GM10847 (cell line): ENCODE measurements around the gene PTK6.

Experiments
- POLR2A ChIP-seq: IDR thresholded peaks from 2 replicates; pipeline ENCODE4 v1.6.1; 2011; ENCODE audit not compliant: insufficient read length; ENCODE audit errors: extremely low read depth

PTK6 gene

DNA sequence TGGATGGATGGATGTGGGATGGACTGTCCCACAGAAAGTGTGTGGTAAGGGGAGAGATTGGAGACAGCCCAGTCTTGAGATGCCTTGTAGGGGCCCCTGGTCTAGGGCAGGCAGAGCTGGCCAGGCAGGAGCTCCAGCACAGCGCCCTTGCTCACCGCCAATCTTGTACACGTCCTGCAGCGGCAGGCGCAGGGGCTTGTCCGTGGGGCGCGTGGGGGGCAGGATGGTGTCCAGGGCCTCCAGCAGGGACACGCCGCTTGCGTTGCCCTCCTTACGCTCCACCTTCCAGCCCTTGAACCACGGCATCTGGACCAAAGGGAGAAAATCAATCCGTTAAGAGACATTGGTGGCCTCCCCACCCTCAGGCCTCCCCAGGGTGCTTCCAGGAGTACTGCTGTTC, 44.2 kb downstream of the PTK6 start:
- no peak for TF ChIP-seq POLR2A

DNA sequence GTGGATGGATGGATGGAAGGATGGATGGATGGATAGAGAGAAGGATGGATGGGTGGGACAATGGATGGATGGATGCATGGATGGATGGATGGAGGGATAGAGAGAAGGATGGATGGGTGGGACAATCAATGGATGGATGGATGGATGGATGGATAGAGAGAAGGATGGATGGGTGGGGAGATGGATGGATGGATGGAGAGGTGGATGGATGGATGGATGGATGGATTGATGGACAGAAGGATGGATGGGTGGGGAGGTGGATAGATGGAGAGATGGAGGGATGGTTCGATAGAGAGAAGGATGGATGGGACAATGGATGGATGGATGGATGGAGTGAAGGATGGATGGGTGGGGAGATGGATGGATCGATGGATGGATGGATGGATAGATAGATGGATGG, 44.7 kb downstream of the PTK6 start:
- TF ChIP-seq POLR2A = no peak

DNA sequence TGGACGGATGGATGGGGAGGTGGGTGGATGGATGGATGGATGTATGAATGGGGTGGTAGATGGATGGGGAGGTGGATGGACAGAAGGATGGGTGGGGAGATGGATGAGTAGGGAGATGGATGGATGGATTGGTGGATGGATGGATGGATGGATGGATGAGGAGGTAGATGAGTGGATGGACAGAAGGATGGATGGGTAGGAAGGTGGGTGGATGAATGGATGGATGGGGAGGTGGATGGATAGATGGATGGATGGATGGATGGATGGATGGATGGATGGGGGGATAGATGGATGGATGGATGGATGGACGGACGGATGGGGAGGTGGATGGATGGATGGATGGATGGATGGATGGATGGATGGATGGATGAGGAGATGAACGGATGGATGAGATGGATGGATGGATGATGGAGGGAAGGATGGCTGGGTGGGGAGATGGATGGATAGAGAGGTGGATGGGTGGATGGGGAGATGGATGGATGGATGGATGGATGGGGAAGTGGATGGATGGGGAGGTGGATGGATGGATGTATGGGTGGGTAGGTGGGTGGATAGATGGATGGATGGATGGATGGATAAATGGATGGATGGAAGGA, 45.4 kb downstream of the PTK6 start:
- no peak for TF ChIP-seq POLR2A

DNA sequence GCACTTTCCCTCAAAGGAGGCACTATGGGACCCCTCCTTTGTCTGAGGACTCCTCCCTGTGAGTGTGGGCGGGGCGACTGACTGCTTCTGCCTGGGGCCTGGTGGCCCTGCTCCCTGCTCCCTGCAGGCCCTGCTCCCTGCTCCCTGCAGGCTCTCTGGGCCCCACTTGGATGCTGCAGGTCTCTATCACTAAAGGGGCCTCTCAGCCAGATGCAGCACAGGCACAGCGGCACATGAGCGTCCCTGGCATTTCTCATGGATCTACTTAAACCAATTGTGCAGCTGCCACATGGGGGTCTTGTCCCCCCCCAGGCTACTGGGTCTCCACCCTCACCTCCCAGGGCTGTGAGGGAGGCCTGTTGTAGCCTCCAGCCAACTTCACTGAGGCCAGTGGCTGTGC, 46.1 kb downstream of the PTK6 start:
- TF ChIP-seq POLR2A = no peak

DNA sequence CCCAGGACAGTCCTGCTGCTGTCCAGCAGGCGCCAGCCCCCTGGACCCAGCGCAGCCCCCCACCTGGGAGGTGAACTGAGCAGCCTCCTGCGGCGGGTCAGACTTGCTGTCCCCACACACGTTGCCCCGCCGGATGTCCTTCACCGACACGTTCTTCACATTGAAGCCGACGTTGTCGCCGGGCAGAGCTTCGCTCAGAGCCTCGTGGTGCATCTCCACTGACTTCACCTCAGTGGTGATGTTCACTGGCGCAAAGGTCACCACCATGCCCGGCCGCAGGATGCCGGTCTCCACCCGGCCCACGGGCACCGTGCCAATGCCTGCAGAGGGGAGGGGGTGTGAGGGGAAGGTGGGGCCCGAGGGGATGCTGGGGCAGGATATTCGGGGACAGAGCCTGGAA, 46.8 kb downstream of the PTK6 start:
- no peak for TF ChIP-seq POLR2A

DNA sequence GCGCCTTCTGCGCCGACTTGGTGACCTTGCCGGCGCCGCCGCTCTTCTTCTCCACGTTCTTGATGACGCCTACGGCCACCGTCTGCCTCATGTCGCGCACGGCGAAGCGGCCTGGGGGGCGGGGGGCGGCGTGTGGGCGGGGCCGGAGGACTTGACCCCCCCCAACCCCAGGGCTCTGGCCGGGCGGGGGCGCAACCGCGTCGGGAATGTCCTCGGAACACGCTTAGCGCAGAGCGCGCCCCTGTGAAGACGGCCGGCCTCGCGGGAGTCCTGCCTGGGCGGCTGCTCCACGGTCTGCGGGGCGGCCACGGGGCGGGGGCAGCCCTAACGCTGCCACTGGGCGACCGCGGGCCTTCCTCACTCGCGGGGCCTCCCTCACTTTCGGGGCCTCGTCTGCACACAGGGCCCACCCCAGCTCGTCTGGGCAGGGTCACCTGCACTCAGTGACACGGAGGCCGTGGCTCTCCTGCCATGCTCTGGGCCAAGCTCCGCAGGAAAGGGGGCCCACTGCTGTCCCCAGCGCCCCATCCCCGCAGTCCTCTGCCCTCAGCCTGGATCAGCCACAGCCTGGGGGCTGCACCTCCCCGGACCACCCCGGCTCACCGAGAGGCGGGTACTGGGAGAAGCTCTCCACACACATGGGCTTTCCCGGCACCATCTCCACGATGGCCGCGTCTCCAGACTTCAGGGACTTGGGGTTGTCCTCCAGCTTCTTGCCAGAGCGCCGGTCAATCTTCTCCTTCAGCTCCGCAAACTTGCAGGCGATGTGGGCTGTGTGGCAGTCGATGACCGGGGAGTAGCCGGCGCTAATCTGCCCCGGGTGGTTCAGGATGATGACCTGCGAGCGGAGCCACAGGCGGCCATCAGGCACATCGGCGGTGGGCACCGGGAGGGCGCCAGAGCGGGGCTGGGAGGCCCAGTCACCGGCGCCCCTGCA, 48.6 kb downstream of the PTK6 start:
- no peak for TF ChIP-seq POLR2A

DNA sequence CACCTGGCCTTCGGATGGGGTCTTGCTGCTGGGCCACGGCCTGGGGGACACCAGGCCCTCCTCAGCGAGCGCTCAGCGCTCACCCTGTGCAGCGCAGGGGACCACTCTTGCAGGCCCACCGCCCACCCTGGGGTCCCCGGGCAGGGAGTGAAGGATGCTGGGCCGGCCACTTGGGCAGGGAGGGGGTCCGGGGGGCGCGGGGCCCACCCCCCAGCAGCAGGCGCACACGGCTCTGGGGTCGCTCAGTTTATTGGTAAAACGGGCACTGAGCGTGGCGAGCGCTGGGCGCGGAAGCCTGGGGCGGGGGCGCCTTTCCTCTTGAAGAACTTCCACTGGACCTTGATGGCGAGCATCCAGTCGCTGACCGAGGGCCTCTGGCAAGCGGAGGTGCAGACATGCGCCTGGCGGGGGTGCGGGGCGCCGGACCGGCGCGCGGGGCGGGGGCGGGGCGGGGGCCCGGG, 49.4 kb downstream of the PTK6 start:
- no peak for TF ChIP-seq POLR2A

DNA sequence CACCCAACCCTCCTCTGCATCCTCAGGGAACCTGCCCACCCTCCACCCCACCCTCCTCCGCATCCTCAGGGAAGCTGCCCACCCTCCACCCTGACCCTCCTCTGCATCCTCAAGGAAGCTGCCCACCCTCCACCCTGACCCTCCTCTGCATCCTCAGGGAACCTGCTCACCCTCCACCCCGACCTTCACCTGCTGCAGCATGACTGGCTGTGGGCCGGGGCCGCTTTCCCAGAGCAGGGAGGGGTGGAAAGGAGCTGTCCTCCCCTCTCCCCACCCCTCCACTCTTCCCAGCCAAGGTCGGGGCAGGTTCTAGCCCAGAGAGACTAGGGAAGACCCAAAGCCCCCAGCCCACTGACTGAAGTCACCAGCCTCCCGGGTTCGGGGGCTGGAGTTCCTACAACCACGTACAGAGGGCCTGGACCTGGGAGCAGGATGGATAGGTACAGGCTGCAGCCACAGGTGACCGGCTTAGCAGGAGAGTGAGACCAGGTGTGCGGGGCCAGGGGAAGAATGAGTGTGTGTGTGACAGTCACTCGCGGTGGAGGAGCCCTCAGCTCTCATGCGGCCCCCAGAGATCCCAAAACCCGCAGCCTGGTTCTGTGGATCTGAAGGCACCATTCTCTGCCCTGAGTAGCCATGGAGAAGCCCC, 49.9 kb downstream of the PTK6 start:
- no peak for TF ChIP-seq POLR2A

DNA sequence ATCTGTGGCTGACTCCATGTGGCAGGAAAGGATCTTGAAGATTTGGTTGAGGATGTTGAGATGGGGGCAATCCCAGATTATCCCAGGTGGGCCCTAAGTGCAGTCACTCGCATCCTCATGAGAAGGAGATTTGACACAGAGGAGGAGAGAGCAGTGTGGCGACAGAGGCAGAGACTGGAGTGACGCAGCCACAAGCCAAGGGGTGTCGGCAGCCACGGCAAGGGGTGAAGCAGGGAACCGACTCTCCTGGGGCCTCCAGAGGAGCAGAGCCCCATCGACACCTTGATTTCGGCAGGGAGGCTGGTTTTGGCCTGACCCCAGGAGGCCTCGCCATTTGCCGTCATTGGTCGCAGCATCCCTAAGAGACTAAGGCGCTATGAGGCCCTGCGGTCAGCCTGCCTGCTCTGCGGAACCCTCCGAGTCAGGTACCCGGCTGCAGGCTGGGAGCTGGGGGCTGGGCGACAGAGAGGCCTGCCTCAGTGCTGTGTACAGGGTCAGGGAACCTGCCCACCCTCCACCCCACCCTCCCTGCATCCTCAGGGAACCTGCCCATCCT, 50.8 kb downstream of the PTK6 start:
- no peak for TF ChIP-seq POLR2A

DNA sequence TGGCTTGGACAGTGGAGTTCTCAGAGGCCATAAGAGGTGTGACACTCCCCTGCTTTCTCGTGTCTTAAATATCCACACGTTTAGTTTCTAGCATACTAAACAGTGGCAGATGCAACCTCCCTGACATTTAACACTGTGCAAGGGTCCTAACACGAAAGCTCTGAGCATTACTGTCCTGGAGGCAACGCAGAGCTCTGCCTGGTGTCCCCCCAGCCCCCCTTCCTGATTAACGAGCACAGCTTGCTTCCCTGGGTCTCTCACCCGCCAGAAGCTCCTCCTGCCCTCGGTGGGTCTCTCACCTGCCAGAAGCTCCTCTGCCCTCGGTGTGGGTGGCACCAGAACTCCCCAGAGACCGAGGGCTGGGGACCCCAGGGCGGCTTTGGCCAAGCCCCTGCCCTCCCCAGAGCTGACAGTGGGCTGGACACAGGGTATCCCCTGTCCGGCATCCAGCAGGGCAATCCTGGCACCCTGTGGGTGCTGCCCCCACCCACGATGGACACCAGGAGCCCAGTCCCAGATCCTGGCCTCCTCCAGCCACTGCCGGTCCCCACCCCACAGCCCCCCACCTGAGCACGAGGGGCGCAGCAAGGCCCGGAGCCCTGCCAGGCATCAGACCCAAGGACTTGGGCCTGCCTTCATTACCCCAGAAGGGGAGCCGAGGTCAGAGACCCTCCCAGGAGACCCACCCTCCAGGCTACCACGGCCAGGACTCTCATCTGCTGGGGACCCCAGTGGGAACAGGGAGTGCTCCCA, 52.3 kb downstream of the PTK6 start:
- no peak for TF ChIP-seq POLR2A

DNA sequence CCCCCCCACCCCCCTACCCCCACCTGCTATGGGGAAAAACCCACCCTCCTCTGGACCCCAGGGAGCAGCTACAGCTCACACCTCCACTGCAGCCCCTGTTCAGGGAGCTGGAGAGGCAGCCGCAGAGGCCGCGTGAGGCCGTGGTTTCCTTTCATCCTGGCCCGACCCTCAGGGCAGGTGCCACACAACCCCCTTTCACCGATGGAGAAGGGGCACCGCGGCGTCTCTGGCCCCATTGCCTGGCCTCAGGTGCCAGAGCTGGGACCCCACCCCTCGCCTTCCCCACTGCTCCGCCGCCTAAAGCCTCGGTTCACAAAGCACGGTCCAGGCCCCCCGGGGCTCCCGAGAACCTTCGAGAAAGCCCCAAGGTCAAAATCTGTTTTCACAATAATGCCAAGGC, 52.9 kb downstream of the PTK6 start:
- TF ChIP-seq POLR2A = no peak

DNA sequence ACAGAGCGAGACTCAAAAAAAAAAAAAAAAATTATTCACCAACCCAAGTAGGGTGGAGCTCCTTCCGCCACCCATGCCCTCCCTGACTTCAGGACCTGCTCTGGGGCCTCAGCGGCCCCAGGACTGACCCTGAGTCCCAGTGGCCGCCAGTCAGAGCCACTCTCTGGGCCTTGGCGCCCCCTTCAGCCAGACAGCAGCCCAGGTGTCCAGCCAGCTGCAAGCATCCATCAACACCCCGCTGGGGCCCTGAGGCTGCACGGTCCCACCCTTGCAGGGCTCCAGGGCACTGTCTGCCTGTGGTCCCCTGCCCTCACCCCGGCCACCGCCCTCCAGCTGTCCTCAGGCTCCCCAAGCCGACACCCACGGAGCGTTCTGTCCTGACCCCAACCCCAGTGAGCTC, 53.3 kb downstream of the PTK6 start:
- TF ChIP-seq POLR2A = no peak

DNA sequence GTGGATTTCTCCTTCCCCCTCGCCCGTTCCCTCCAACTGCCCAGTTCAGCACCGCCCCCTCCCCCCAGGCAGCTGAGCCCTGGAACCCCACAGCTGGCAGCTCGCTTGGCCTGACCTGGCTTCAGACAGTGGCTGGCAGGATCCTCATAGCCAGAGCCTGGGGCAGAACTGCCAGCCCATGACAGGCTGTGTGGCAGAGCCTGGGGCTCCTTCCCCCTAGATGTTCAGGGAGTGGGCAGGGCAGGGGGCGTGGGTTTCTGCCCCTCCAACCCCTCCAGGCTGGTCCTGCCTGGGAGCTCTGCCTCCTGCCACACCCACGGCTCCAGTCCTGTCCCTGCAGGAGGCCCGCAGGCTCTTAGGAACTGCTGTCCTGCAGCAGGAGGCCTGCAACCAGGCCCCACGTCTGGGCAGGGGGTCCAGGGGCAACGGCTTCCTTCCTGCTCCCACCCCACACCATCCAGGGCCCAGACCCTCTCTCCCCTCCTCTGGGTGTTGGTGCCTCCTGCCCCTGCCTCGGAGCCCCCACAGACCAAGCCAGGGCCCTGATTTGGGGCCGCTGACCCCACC, 55.1 kb downstream of the PTK6 start:
- no peak for TF ChIP-seq POLR2A

DNA sequence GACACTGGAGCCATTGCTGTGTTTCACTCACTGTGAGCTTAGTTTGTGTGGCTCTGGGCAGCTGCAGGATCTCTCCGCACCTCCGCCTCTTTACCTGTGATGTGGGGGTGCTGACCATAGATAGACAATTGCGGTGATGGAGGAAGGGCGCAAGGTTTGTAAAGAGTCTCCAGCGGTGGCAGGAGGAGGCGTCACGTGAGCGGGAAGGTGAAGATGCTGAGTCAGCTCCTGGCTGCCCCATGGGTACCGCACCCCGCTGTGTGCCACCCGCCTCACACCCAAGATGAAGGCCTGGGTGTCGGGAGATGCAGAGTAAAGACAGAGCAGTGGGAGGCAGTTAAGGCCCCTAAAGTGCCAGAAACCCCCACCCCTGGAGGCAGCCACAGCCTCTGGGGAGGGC, 55.7 kb downstream of the PTK6 start:
- no peak for TF ChIP-seq POLR2A
